ENCODE data around the gene TRAF6. TPM values are rescaled to one million over a fixed set of nuclear protein-coding genes. Genes with fewer than 3 reads are reported as not detected.

The TRAF6 gene
- total RNA-seq, 1 donor from 2014 or later: 13.6 TPM

Other genes starting within 250 kb of the TRAF6 start
- gene COMMD9, start 220.8 kb downstream of the TRAF6 start, total RNA-seq: 32.5 and 50.5 TPM in 2 replicates
- gene PRR5L, start 214.0 kb downstream of the TRAF6 start, total RNA-seq: 6.0 and 30.3 TPM in 2 replicates
- gene RAG1, start 57.7 kb upstream of the TRAF6 start, total RNA-seq: 1.0 and 1.3 TPM in 2 replicates
- 30.9 and 34.0 TPM in 2 replicates for gene IFTAP, start 84.2 kb upstream of the TRAF6 start, total RNA-seq
- gene RAG2, start 88.0 kb upstream of the TRAF6 start, total RNA-seq: not detected in 2 replicates